Panc1 (cell line): ENCODE results near the gene SMAD6.

Experiments used
- CTCF ChIP-seq: fragments of 450-650 bp; IDR thresholded peaks from 2 replicates; pipeline ENCODE4 v1.5.1; 2017; ENCODE audit warnings: mild to moderate bottlenecking
- POLR2AphosphoS5 ChIP-seq: IDR thresholded peaks from 2 replicates; pipeline ENCODE4 v1.6.1; 2012; ENCODE audit warnings: mild to moderate bottlenecking, low read depth, low read length, moderate library complexity
- REST ChIP-seq, 2 experiments: IDR thresholded peaks; 2 replicates each; pipeline ENCODE4 v1.6.1; 2011 to 2012; ENCODE audit warnings: low read depth in 2 of 2, control low read depth in 1 of 2, low read length in 1 of 2, mild to moderate bottlenecking in 1 of 2, moderate library complexity in 1 of 2; ENCODE audit not compliant: insufficient read depth in 1 of 2
- TCF7L2 ChIP-seq: IDR thresholded peaks from 2 replicates; pipeline ENCODE4 v1.6.1; 2011; ENCODE audit warnings: mild to moderate bottlenecking, low read depth, low read length, inconsistent platforms

- TF ChIP-seq POLR2AphosphoS5 = no peak
- TF ChIP-seq REST (IDR thresholded peaks at IDR 0.05; ENCODE audit: insufficient read depth in 1 of 2, low read depth in 2 of 2, low read length in 1 of 2) = no peak
- TF ChIP-seq CTCF = no peak
- TF ChIP-seq TCF7L2 = no peak
These were observed 56.8 kb downstream of the SMAD6 start for GRCh38 chr15:66758844-66759243.
